GM23248 (cell line): ENCODE data around the gene OST4.

Experiments
- EZH2 ChIP-seq: fragments of 200-600 bp; sonication (generic); IDR thresholded peaks from 2 replicates; pipeline ENCODE4 v1.6.1; 2018; ENCODE audit warnings: antibody characterized with exemption, mild to moderate bottlenecking; ENCODE audit not compliant: insufficient read depth, poor library complexity, severe bottlenecking
- EZH2phosphoT487 ChIP-seq: fragments of 200-600 bp; sonication (generic); IDR thresholded peaks from 2 replicates; pipeline ENCODE4 v1.6.1; 2018; ENCODE audit warnings: antibody characterized with exemption, moderate library complexity, mild to moderate bottlenecking, low read depth; ENCODE audit not compliant: insufficient read depth

GRCh38 chr2:27085673-27086089 is 14.2 kb upstream of the OST4 start:
- no peak for TF ChIP-seq EZH2
- TF ChIP-seq EZH2phosphoT487: no peak
